Measurements from ENCODE around the gene GCC1.

The GCC1 gene

GRCh38 chr7:127539116-127539515 is 46.3 kb downstream of the GCC1 start:
- no peak overlapping the region for H3K27ac Mint-ChIP-seq
- H3K27me3 Mint-ChIP-seq (ENCODE audit: low read depth, poor library complexity), result peaks cover 56% of the 10 kb centered on the region
- H3K36me3 Mint-ChIP-seq (ENCODE audit: low read depth), result no peaks in the 10 kb centered on the region

GRCh38 chr7:127536741-127537140 is 48.7 kb downstream of the GCC1 start:
- Mint-ChIP-seq H3K4me1 (peaks cover 6% of the 10 kb centered on the region), H3K4me3 (peak overlapping the region; percentile 86), H3K9me3 (peaks cover 9% of the 10 kb centered on the region), H3K27me3 (ENCODE audit: low read depth, poor library complexity) (peaks cover 78% of the 10 kb centered on the region), H3K27ac (no peak overlapping the region), H3K36me3 (ENCODE audit: low read depth) (no peaks in the 10 kb centered on the region)
- peak; percentile 18 for DNase-seq
- no peak for TF ChIP-seq CTCF (IDR thresholded peaks at IDR 0.05)

More at GRCh38 chr7:127539116-127539515, 46.3 kb downstream of the GCC1 start:
- Mint-ChIP-seq H3K4me1 (peaks cover 6% of the 10 kb centered on the region), H3K4me3 (no peak overlapping the region), H3K9me3 (peaks cover 9% of the 10 kb centered on the region)
- TF ChIP-seq CTCF (IDR thresholded peaks at IDR 0.05), result no peak
- no peak for DNase-seq

- no peak for DNase-seq
- Mint-ChIP-seq H3K4me1 (peaks cover 6% of the 10 kb centered on the region), H3K9me3 (peaks cover 9% of the 10 kb centered on the region), H3K4me3 (peak overlapping the region; percentile 86), H3K36me3 (ENCODE audit: low read depth) (no peaks in the 10 kb centered on the region), H3K27me3 (ENCODE audit: low read depth, poor library complexity) (peaks cover 79% of the 10 kb centered on the region), H3K27ac (no peak overlapping the region)
- TF ChIP-seq CTCF (IDR thresholded peaks at IDR 0.05), result no peak
Measured at GRCh38 chr7:127536394-127536691, 49.1 kb downstream of the GCC1 start.

GRCh38 chr7:127535546-127536393 is 49.6 kb downstream of the GCC1 start:
- no peaks in the 10 kb centered on the region for H3K36me3 Mint-ChIP-seq (ENCODE audit: low read depth)
- H3K4me3 Mint-ChIP-seq, result peak overlapping the region; percentile 86
- H3K27ac Mint-ChIP-seq, result no peak overlapping the region
- no peak for TF ChIP-seq CTCF (IDR thresholded peaks at IDR 0.05)
- H3K9me3 Mint-ChIP-seq, result peaks cover 7% of the 10 kb centered on the region
- H3K4me1 Mint-ChIP-seq, result peaks cover 6% of the 10 kb centered on the region
- DNase-seq, result no peak
- H3K27me3 Mint-ChIP-seq (ENCODE audit: low read depth, poor library complexity), result peaks cover 79% of the 10 kb centered on the region

- Mint-ChIP-seq H3K27me3 (ENCODE audit: low read depth, poor library complexity) (peaks cover 87% of the 10 kb centered on the region), H3K4me3 (no peak overlapping the region), H3K36me3 (ENCODE audit: low read depth) (no peaks in the 10 kb centered on the region), H3K27ac (no peak overlapping the region), H3K9me3 (peaks cover 7% of the 10 kb centered on the region), H3K4me1 (peaks cover 6% of the 10 kb centered on the region)
- DNase-seq, result no peak
- no peak for TF ChIP-seq CTCF (IDR thresholded peaks at IDR 0.05)
Measured at GRCh38 chr7:127534636-127535035, 50.8 kb downstream of the GCC1 start.

- Mint-ChIP-seq H3K4me1 (peaks cover 6% of the 10 kb centered on the region), H3K27me3 (ENCODE audit: low read depth, poor library complexity) (peaks cover 93% of the 10 kb centered on the region), H3K9me3 (peaks cover 18% of the 10 kb centered on the region), H3K36me3 (ENCODE audit: low read depth) (no peaks in the 10 kb centered on the region), H3K27ac (no peak overlapping the region), H3K4me3 (no peak overlapping the region)
- DNase-seq, result no peak
- no peak for TF ChIP-seq CTCF (IDR thresholded peaks at IDR 0.05)
Measured at GRCh38 chr7:127532736-127533135, 52.7 kb downstream of the GCC1 start.

Measured in nephron progenitor cell (in vitro differentiated cells).